A673 (cell line): ENCODE results near the gene KIAA1586. TPM values are rescaled to one million over a fixed set of nuclear protein-coding genes. Genes with fewer than 3 reads are reported as not detected.

Experiments used
- BruUV-seq: library from RNA; stranded (reverse); fragments of 400-500 nt; replicated peaks from 2 replicates; lab custom pipeline; 2021; lab: Mats Ljungman, UMichigan
- CTCF ChIA-PET: fragments of 300-600 bp; sonication (Branson Sonifier 250); formaldehyde crosslinking; loops from one replicate; lab custom pipeline; 2022; ENCODE audit warnings: antibody characterized with exemption; lab: Charles Lee
- POLR2A ChIA-PET: fragments of 300-600 bp; sonication (Branson Sonifier 250); formaldehyde crosslinking; loops from one replicate; lab custom pipeline; 2022; ENCODE audit warnings: antibody characterized with exemption; ENCODE audit not compliant: low non-redundant PET; lab: Charles Lee
- DNase-seq: peaks from one replicate; pipeline ENCODE4 v3.0.0-alpha.2; 2015; ENCODE audit warnings: low spot score
- H3K27ac ChIP-seq: fragments of 200-600 bp; sonication (generic); 2 replicates; pipeline ENCODE4 v1.5.1; 2016; ENCODE audit warnings: mixed run types, low read depth, mild to moderate bottlenecking, mixed read lengths, antibody characterized with exemption, low read length; ENCODE audit not compliant: poor library complexity, severe bottlenecking
- H3K27me3 ChIP-seq: fragments of 200-600 bp; sonication (generic); replicated peaks from 2 replicates; pipeline ENCODE4 v1.6.1; 2017; ENCODE audit warnings: mixed run types, low read depth, mild to moderate bottlenecking, mixed read lengths, antibody characterized with exemption, low read length; ENCODE audit not compliant: insufficient read depth, poor library complexity
- H3K36me3 ChIP-seq: fragments of 200-600 bp; sonication (generic); 2 replicates; pipeline ENCODE4 v1.6.1; 2016; ENCODE audit warnings: mixed run types, mild to moderate bottlenecking, mixed read lengths, antibody characterized with exemption, low read length; ENCODE audit not compliant: insufficient read depth, poor library complexity, severe bottlenecking
- H3K4me1 ChIP-seq: fragments of 200-600 bp; sonication (generic); 2 replicates; pipeline ENCODE4 v1.6.1; 2017; ENCODE audit warnings: mixed run types, mild to moderate bottlenecking, mixed read lengths, antibody characterized with exemption, low read length; ENCODE audit not compliant: insufficient read depth, poor library complexity, severe bottlenecking
- H3K4me3 ChIP-seq: fragments of 200-600 bp; sonication (generic); 2 replicates; pipeline ENCODE4 v1.5.1; 2016; ENCODE audit warnings: low read depth, mixed run types, mild to moderate bottlenecking, mixed read lengths, low read length; ENCODE audit not compliant: poor library complexity, severe bottlenecking
- H3K9me3 ChIP-seq: fragments of 200-600 bp; sonication (generic); 2 replicates; pipeline ENCODE4 v1.6.1; 2016; ENCODE audit warnings: mixed run types, low read depth, mild to moderate bottlenecking, mixed read lengths, antibody characterized with exemption, low read length; ENCODE audit not compliant: poor library complexity, severe bottlenecking
- EZH2 ChIP-seq: fragments of 200-600 bp; sonication (generic); IDR thresholded peaks from 2 replicates; pipeline ENCODE4 v1.6.1; 2017; ENCODE audit warnings: borderline replicate concordance, low read depth, mild to moderate bottlenecking, mixed read lengths, antibody characterized with exemption, low read length; ENCODE audit not compliant: poor library complexity, severe bottlenecking
- intact Hi-C: fragments of 100-400 bp; cut with micrococcal nuclease; formaldehyde crosslinking; loops from one replicate; pipeline ENCODE4 v1.10.0; 2022; ENCODE audit not compliant: unreplicated experiment
- total RNA-seq: library from RNA; stranded (reverse); gene quantifications from 2 replicates; pipeline ENCODE4 v1.2.3, GENCODE V29; 2021
- TF ChIP-seq, protein P1 (sequence below): fragments of 300-800, 200-600 bp; sonication (generic); conservative IDR thresholded peaks from 2 replicates; pipeline ENCODE4 v1.5.1; 2017; ENCODE audit warnings: low read depth, mild to moderate bottlenecking, antibody characterized with exemption, low read length, moderate library complexity, mixed read lengths

KIAA1586 gene
- total RNA-seq, 1 experiment from 2014 or later, result 31.4 TPM

DNA sequence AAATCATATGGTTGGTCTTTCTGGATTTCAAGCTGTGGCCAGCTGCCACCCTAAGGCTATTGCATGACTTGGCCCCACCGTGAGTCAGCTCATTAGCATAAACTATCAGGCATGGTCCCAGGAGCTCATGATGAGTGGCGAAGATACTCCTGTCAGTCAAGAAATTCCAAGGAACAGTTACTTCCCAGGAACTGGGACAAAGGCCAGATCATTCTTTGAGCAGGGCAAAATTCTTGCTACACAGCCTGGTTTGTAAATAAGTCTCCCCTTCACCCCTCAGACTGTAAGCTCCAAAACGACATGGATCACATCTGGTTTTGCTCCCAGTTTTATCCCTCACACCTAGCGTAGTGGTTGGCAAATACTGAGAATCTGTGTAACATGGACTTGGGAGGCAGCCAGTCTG, 33.0 kb upstream of the KIAA1586 start:
- H3K4me1 ChIP-seq, result no peaks in the 10 kb centered on the region
- intact Hi-C loops, result no loop called here
- H3K9me3 ChIP-seq, result no peaks in the 10 kb centered on the region
- no peak overlapping the region for H3K4me3 ChIP-seq
- BruUV-seq, result no TSS peak
- no peaks in the 10 kb centered on the region for H3K36me3 ChIP-seq
- TF ChIP-seq, protein P1, sequence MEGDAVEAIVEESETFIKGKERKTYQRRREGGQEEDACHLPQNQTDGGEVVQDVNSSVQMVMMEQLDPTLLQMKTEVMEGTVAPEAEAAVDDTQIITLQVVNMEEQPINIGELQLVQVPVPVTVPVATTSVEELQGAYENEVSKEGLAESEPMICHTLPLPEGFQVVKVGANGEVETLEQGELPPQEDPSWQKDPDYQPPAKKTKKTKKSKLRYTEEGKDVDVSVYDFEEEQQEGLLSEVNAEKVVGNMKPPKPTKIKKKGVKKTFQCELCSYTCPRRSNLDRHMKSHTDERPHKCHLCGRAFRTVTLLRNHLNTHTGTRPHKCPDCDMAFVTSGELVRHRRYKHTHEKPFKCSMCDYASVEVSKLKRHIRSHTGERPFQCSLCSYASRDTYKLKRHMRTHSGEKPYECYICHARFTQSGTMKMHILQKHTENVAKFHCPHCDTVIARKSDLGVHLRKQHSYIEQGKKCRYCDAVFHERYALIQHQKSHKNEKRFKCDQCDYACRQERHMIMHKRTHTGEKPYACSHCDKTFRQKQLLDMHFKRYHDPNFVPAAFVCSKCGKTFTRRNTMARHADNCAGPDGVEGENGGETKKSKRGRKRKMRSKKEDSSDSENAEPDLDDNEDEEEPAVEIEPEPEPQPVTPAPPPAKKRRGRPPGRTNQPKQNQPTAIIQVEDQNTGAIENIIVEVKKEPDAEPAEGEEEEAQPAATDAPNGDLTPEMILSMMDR, result no peak
- TF ChIP-seq EZH2, result no peak
- H3K27me3 ChIP-seq, result no peaks in the 10 kb centered on the region
- CTCF ChIA-PET, result interaction anchor here (0.8 kb wide), 1 partner anchor 109 kb away, joined by 3 read pairs; no protein-coding TSS in a partner anchor
- no peak overlapping the region for H3K27ac ChIP-seq
- POLR2A ChIA-PET, result interaction anchor here (0.6 kb wide), 1 partner anchor 91 kb away, joined by 4 read pairs; no protein-coding TSS in a partner anchor
- DNase-seq, result peak; percentile 37

DNA sequence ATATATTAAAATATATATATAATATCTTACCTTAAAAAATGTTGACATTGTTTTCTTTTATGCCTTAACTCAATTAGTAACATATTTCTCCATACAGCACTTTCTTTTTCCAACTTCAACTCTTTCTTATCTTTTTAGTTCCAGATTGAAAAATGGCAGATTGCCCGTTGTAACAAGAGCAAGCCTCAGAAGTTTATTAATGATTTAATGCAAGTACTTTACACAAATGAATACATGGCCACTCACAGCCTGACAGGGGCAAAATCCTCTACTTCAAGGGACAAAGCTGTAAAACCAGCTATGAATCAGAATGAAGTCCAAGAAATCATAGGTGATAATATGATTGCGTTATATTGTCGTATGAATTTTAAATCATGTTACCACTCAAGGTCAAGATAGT, 29.4 kb upstream of the KIAA1586 start:
- H3K4me1 ChIP-seq, result no peaks in the 10 kb centered on the region
- POLR2A ChIA-PET, result no interaction called here
- no peak overlapping the region for H3K4me3 ChIP-seq
- H3K27ac ChIP-seq, result no peak overlapping the region
- no peaks in the 10 kb centered on the region for H3K9me3 ChIP-seq
- TF ChIP-seq, protein P1, result no peak
- TF ChIP-seq EZH2, result no peak
- H3K27me3 ChIP-seq, result no peaks in the 10 kb centered on the region
- no TSS peak for BruUV-seq
- intact Hi-C loops, result no loop called here
- no peak for DNase-seq
- CTCF ChIA-PET, result no interaction called here
- H3K36me3 ChIP-seq, result no peaks in the 10 kb centered on the region

DNA sequence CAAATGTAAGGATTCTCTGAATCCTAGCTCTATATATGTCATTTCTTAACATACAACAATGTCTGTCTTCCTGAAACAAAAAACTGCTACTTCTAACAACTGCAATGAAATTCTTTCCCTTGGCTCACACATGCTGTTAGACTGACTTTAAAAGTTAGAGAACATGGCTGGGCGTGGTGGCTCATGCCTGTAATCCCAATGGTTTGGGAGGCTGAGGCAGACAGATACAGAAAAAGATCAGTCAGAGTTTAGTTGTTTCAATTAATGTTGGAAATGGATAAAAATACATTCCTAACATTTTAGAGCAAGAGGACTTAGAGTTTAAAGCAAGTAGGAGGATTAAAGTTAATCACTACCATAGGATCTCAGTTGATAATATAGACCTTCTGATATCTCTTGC, 28.7 kb upstream of the KIAA1586 start:
- no peaks in the 10 kb centered on the region for H3K4me1 ChIP-seq
- intact Hi-C loops, result no loop called here
- no peaks in the 10 kb centered on the region for H3K9me3 ChIP-seq
- CTCF ChIA-PET, result interaction anchor here (1.0 kb wide), 1 partner anchor 115 kb away, joined by 3 read pairs; no protein-coding TSS in a partner anchor
- no TSS peak for BruUV-seq
- no peak overlapping the region for H3K27ac ChIP-seq
- H3K4me3 ChIP-seq, result no peak overlapping the region
- POLR2A ChIA-PET, result interaction anchor here (0.6 kb wide), 1 partner anchor 31 kb away, joined by 3 read pairs; no protein-coding TSS in a partner anchor
- H3K36me3 ChIP-seq, result no peaks in the 10 kb centered on the region
- no peaks in the 10 kb centered on the region for H3K27me3 ChIP-seq
- DNase-seq, result no peak
- TF ChIP-seq EZH2, result no peak
- TF ChIP-seq, protein P1, result no peak
